ENCODE data around the gene SMCO1. TPM values are rescaled to one million over a fixed set of nuclear protein-coding genes. Genes with fewer than 3 reads are reported as not detected.
A peak's percentile ranks its signal among the peaks of the same experiment; 100 is the strongest.

SMCO1 gene
- total RNA-seq, 3 donors from 2014 or later, result not detected

DNA sequence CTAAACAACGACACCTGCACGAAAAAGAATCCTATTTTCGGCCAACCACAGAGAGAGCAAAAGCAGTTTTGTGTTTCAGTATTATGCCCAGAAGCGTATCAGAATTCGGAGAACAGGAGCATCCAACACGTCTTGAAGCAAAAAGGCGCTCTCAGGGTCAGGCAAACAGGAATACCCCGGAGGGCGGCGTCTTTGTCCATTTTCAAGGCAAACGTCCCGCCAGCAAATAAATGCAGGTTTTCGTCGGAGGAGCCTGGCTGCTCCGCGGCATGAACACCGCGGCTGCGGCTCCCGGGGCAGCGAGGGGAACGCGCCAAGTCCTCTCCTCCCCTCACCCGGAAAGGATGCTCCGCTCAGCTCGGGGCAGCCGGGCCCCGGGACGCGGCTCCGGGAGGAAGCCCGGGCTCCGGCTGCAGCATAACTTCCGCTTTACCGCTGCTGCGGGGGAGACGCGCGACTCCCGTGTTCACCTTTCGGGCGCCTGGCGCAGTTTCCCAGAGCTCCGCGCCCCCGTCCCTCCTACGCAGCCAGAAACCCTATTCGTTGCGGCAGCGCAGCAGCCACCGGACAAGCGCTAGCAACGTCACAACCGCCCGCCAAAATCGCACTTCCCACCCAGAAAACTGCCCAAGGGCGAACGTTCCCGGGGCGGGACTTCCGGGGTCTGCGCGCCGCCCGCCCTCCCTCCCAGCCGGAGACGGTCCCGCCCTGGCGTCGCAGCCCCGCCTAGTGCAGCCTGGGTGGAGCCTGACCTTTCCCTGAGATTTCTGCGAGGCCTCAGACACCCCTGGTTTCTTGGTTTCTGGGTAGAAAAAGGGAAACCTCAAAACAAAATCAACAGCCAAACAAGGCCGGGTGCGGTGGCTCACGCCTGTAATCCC lies 11.7 kb downstream of the SMCO1 start, which contains the start of gene RNF168:
Gene RNF168 (minus strand): TSS at position 573 of the 881 bp plus-strand sequence. CDS start 595 bp downstream, outside the sequence.
- ATAC-seq, result peak; percentile 90
- intact Hi-C loops (cut with DNase I, micrococcal nuclease), result no loop called here
- DNase-seq, result peak; percentile 97
- TF ChIP-seq, protein P1, sequence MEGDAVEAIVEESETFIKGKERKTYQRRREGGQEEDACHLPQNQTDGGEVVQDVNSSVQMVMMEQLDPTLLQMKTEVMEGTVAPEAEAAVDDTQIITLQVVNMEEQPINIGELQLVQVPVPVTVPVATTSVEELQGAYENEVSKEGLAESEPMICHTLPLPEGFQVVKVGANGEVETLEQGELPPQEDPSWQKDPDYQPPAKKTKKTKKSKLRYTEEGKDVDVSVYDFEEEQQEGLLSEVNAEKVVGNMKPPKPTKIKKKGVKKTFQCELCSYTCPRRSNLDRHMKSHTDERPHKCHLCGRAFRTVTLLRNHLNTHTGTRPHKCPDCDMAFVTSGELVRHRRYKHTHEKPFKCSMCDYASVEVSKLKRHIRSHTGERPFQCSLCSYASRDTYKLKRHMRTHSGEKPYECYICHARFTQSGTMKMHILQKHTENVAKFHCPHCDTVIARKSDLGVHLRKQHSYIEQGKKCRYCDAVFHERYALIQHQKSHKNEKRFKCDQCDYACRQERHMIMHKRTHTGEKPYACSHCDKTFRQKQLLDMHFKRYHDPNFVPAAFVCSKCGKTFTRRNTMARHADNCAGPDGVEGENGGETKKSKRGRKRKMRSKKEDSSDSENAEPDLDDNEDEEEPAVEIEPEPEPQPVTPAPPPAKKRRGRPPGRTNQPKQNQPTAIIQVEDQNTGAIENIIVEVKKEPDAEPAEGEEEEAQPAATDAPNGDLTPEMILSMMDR (IDR thresholded peaks at IDR 0.05), result no peak
- H3K36me3 ChIP-seq (ENCODE audit: low read depth), result no peaks in the 10 kb centered on the region
- H3K9me3 ChIP-seq, result peaks cover 6% of the 10 kb centered on the region
- H3K4me3 ChIP-seq, result peak within 1 kb of the TSS; percentile 97
- peaks cover 9% of the 10 kb centered on the region for H3K4me1 ChIP-seq (ENCODE audit: low read depth)

DNA sequence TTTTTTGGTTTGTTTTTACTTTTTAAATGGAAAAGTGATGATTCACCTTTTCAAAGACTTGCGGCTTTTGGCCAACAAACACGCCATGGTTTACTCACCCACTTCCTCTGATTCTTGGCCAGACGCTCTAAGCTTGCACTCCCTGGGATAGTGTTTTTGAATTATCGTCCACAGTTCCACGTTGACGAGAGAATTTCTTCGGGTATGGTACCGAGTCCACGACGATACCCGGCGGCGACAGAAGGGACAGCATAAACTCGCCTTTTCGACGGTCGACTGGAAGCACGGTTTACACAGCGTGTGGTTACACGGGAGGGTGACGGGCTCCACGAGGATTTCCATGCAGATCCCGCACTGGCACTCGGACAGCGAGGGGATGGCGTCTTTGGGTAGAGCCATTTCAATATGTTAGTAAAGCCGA lies 12.4 kb downstream of the SMCO1 start:
- DNase-seq (peak; percentile 62 to 69 (median 66)), ATAC-seq (peak; percentile 40)
- Histone ChIP-seq H3K4me3 (peak overlapping the region; percentile 97), H3K36me3 (ENCODE audit: low read depth) (no peaks in the 10 kb centered on the region), H3K9me3 (peaks cover 6% of the 10 kb centered on the region), H3K4me1 (ENCODE audit: low read depth) (peaks cover 9% of the 10 kb centered on the region)
- TF ChIP-seq, protein P1 (IDR thresholded peaks at IDR 0.05), result no peak
- intact Hi-C loops (cut with DNase I, micrococcal nuclease), result no loop called here

GRCh38 chr3:196501316-196502044 lies 13.7 kb downstream of the SMCO1 start:
- H3K9me3 ChIP-seq, result no peaks in the 10 kb centered on the region
- H3K4me1 ChIP-seq (ENCODE audit: low read depth), result peaks cover 9% of the 10 kb centered on the region
- H3K4me3 ChIP-seq, result no peak overlapping the region
- TF ChIP-seq, protein P1 (IDR thresholded peaks at IDR 0.05), result no peak
- H3K36me3 ChIP-seq (ENCODE audit: low read depth), result no peaks in the 10 kb centered on the region
- DNase-seq, result peak in 2 of 3 donors; percentile 28 to 38
- intact Hi-C loops (cut with DNase I, micrococcal nuclease), result no loop called here
- ATAC-seq, result no peak

GRCh38 chr3:196499807-196500524 lies 15.2 kb downstream of the SMCO1 start:
- intact Hi-C loops (cut with DNase I, micrococcal nuclease), result no loop called here
- Histone ChIP-seq H3K36me3 (ENCODE audit: low read depth) (no peaks in the 10 kb centered on the region), H3K9me3 (no peaks in the 10 kb centered on the region), H3K4me3 (no peak overlapping the region), H3K4me1 (ENCODE audit: low read depth) (peaks cover 9% of the 10 kb centered on the region)
- TF ChIP-seq, protein P1 (IDR thresholded peaks at IDR 0.05), result no peak
- DNase-seq, result no peak
- no peak for ATAC-seq

GRCh38 chr3:196499061-196499460 lies 16.1 kb downstream of the SMCO1 start:
- intact Hi-C loops (cut with DNase I, micrococcal nuclease), result no loop called here
- Histone ChIP-seq H3K36me3 (ENCODE audit: low read depth) (no peaks in the 10 kb centered on the region), H3K4me3 (no peak overlapping the region), H3K4me1 (ENCODE audit: low read depth) (peaks cover 9% of the 10 kb centered on the region), H3K9me3 (no peaks in the 10 kb centered on the region)
- TF ChIP-seq, protein P1 (IDR thresholded peaks at IDR 0.05), result no peak
- DNase-seq (no peak), ATAC-seq (no peak)

Measured in mucosa of descending colon (tissue), 3 donors.